Stimulated activated CD4-positive, alpha-beta T cell treated with anti-CD3 and anti-CD28 coated beads, Interleukin-2, amount 100 ng/mL, for 48 hours (primary cell): ENCODE measurements around the gene SORBS2.
"Not testable (repeated sequence)": the region's sequence is repeated elsewhere in the genome, so short reads cannot be mapped to it uniquely, and the experiment has no call there.

Source experiments
- DNase-seq, 2 donors: peaks; one replicate each; pipeline ENCODE4 v3.0.0-alpha.2; 2020

The SORBS2 gene

GRCh38 chr4:185734214-185734613, 77.8 kb downstream of the SORBS2 start:
- no peak for DNase-seq

GRCh38 chr4:185730849-185731608, 81.0 kb downstream of the SORBS2 start:
- DNase-seq, result no peak

GRCh38 chr4:185730387-185730786, 81.6 kb downstream of the SORBS2 start:
- DNase-seq, result no peak

GRCh38 chr4:185729391-185729804, 82.6 kb downstream of the SORBS2 start:
- no peak for DNase-seq

- no peak for DNase-seq
Observed at GRCh38 chr4:185728893-185729292, 83.1 kb downstream of the SORBS2 start.

GRCh38 chr4:185726931-185727330, 85.1 kb downstream of the SORBS2 start:
- no peak for DNase-seq

GRCh38 chr4:185723631-185724260, 88.2 kb downstream of the SORBS2 start:
- no peak for DNase-seq

GRCh38 chr4:185722029-185722316, 90.0 kb downstream of the SORBS2 start:
- DNase-seq, result no peak

GRCh38 chr4:185721190-185722028, 90.6 kb downstream of the SORBS2 start:
- DNase-seq, result no peak

GRCh38 chr4:185719500-185719858, 92.5 kb downstream of the SORBS2 start:
- DNase-seq, result no peak

GRCh38 chr4:185718578-185719499, 93.2 kb downstream of the SORBS2 start:
- no peak for DNase-seq

- no peak for DNase-seq
Observed at GRCh38 chr4:185717377-185717741, 94.6 kb downstream of the SORBS2 start.

GRCh38 chr4:185716577-185717376, 95.2 kb downstream of the SORBS2 start:
- DNase-seq, result no peak

- DNase-seq, result no peak
Observed at GRCh38 chr4:185716141-185716551, 95.8 kb downstream of the SORBS2 start.

GRCh38 chr4:185714524-185714923, 97.5 kb downstream of the SORBS2 start:
- not testable (repeated sequence) for DNase-seq

GRCh38 chr4:185713731-185714130, 98.3 kb downstream of the SORBS2 start:
- no peak for DNase-seq

GRCh38 chr4:185713272-185713671, 98.7 kb downstream of the SORBS2 start:
- DNase-seq, result no peak

GRCh38 chr4:185712350-185713024, 99.5 kb downstream of the SORBS2 start:
- no peak for DNase-seq

GRCh38 chr4:185711726-185712125, 100.3 kb downstream of the SORBS2 start:
- DNase-seq, result no peak

- no peak for DNase-seq
Observed at GRCh38 chr4:185710487-185710995, 101.5 kb downstream of the SORBS2 start.

- DNase-seq, result no peak
Observed at GRCh38 chr4:185709802-185710486, 102.0 kb downstream of the SORBS2 start.
